Glutamatergic neuron (in vitro differentiated cells): ENCODE data around the gene BMP5. TPM values are rescaled to one million over a fixed set of nuclear protein-coding genes. Genes with fewer than 3 reads are reported as not detected.

Experiments
- DNase-seq: peaks from one replicate; pipeline ENCODE4 v3.0.0; 2022
- H3K27ac Mint-ChIP-seq: one replicate; pipeline ENCODE4 v1.8.0; 2020; ENCODE audit warnings: mild to moderate bottlenecking, mixed read lengths, inconsistent platforms; ENCODE audit not compliant: unreplicated experiment
- H3K27me3 Mint-ChIP-seq: one replicate; pipeline ENCODE4 v1.8.0; 2020; ENCODE audit warnings: mild to moderate bottlenecking, moderate library complexity, mixed read lengths, inconsistent platforms; ENCODE audit not compliant: unreplicated experiment
- H3K36me3 Mint-ChIP-seq: one replicate; pipeline ENCODE4 v1.8.0; 2020; ENCODE audit warnings: mild to moderate bottlenecking, mixed read lengths, inconsistent platforms; ENCODE audit not compliant: unreplicated experiment
- H3K4me1 Mint-ChIP-seq: one replicate; pipeline ENCODE4 v1.8.0; 2020; ENCODE audit warnings: mild to moderate bottlenecking, low read depth, mixed read lengths, inconsistent platforms; ENCODE audit not compliant: unreplicated experiment
- H3K4me3 Mint-ChIP-seq: one replicate; pipeline ENCODE4 v1.8.0; 2020; ENCODE audit warnings: mild to moderate bottlenecking, mixed read lengths, inconsistent platforms; ENCODE audit not compliant: unreplicated experiment
- H3K9me3 Mint-ChIP-seq: one replicate; pipeline ENCODE4 v1.8.0; 2020; ENCODE audit warnings: mild to moderate bottlenecking, moderate library complexity, mixed read lengths, inconsistent platforms; ENCODE audit not compliant: unreplicated experiment
- CTCF ChIP-seq: fragments of 200-600 bp; sonication (generic); IDR thresholded peaks from one replicate; pipeline ENCODE4 v1.5.0; 2021; ENCODE audit not compliant: partially characterized antibody, unreplicated experiment
- total RNA-seq: library from RNA; stranded (reverse); fragmentation: NEBNext Ultra II Directional; extraction: Animal tissue kit (Norgen Biotek cat#: 25700); gene quantifications from one replicate; pipeline ENCODE4 v1.2.1, GENCODE V29; 2021; ENCODE audit not compliant: unreplicated experiment

BMP5 gene
- total RNA-seq, 1 donor from 2014 or later: 1.1 TPM

- peaks cover 3% of the 10 kb centered on the region for H3K4me1 Mint-ChIP-seq
- no peak overlapping the region for H3K4me3 Mint-ChIP-seq
- no peaks in the 10 kb centered on the region for H3K9me3 Mint-ChIP-seq
- DNase-seq: no peak
- TF ChIP-seq CTCF: no peak
- no peaks in the 10 kb centered on the region for H3K36me3 Mint-ChIP-seq
- H3K27ac Mint-ChIP-seq: no peak overlapping the region
- no peaks in the 10 kb centered on the region for H3K27me3 Mint-ChIP-seq
These were observed 5.1 kb downstream of the BMP5 start for GRCh38 chr6:55870181-55870813.

- Mint-ChIP-seq H3K36me3 (no peaks in the 10 kb centered on the region), H3K27ac (no peak overlapping the region), H3K9me3 (no peaks in the 10 kb centered on the region), H3K4me3 (no peak overlapping the region), H3K27me3 (no peaks in the 10 kb centered on the region), H3K4me1 (peaks cover 2% of the 10 kb centered on the region)
- TF ChIP-seq CTCF: no peak
- no peak for DNase-seq
These were observed 5.7 kb downstream of the BMP5 start for GRCh38 chr6:55869674-55870073.

- TF ChIP-seq CTCF: no peak
- H3K27me3 Mint-ChIP-seq: no peaks in the 10 kb centered on the region
- no peak for DNase-seq
- no peaks in the 10 kb centered on the region for H3K36me3 Mint-ChIP-seq
- H3K9me3 Mint-ChIP-seq: no peaks in the 10 kb centered on the region
- peak overlapping the region; percentile 78 for H3K27ac Mint-ChIP-seq
- peaks cover 6% of the 10 kb centered on the region for H3K4me1 Mint-ChIP-seq
- no peak overlapping the region for H3K4me3 Mint-ChIP-seq
These were observed 6.5 kb downstream of the BMP5 start for GRCh38 chr6:55868771-55869479.

GRCh38 chr6:55868176-55868575 is 7.2 kb downstream of the BMP5 start:
- no peak for DNase-seq

More at GRCh38 chr6:55868176-55868575, 7.2 kb downstream of the BMP5 start:
- H3K36me3 Mint-ChIP-seq: no peaks in the 10 kb centered on the region
- H3K4me1 Mint-ChIP-seq: peaks cover 6% of the 10 kb centered on the region
- no peaks in the 10 kb centered on the region for H3K27me3 Mint-ChIP-seq
- no peaks in the 10 kb centered on the region for H3K9me3 Mint-ChIP-seq
- TF ChIP-seq CTCF: no peak
- no peak overlapping the region for H3K27ac Mint-ChIP-seq
- H3K4me3 Mint-ChIP-seq: no peak overlapping the region
